Pancreas (tissue), 10 donors: ENCODE data around the gene ASCL3. TPM values are rescaled to one million over a fixed set of nuclear protein-coding genes. Genes with fewer than 3 reads are reported as not detected.
"Not testable (repeated sequence)": the region's sequence is repeated elsewhere in the genome, so short reads cannot be mapped to it uniquely, and the experiment has no call there.

Experiments used
- ATAC-seq, 4 donors: fragments of 200-7000 bp; cut with Tn5 transposase; one replicate each; pipeline versions ENCODE4 v1.8.0 to v1.9.1; 2020; ENCODE audit warnings: mild to moderate bottlenecking in 4 of 4, moderate library complexity in 4 of 4
- DNase-seq, 6 donors: peaks; one replicate each; pipeline ENCODE4 v3.0.0-alpha.2; 2020
- FAIRE-seq: peaks from 2 replicates; lab custom pipeline; 2012; peaks lifted over from hg19 to GRCh38; lab: Jason Lieb, UNC
- H3K27ac ChIP-seq, 4 donors: fragments of 200-600 bp; sonication (generic); 1 replicate in 3 of 4; 2 replicates in 1 of 4; pipeline versions ENCODE4 v1.5.0 to v1.8.0; 2020
- H3K27me3 ChIP-seq, 4 donors: fragments of 200-600 bp; one replicate each; pipeline ENCODE4 v1.8.0; 2021
- H3K36me3 ChIP-seq, 3 donors: fragments of 200-600 bp; sonication (generic) in 1 of 3; one replicate each; pipeline versions ENCODE4 v1.5.0 to v1.8.0; 2020 to 2021
- H3K4me1 ChIP-seq, 3 donors: fragments of 200-600 bp; one replicate each; pipeline ENCODE4 v1.8.0; 2021
- H3K4me3 ChIP-seq, 4 donors: fragments of 200-600 bp; sonication (generic) in 2 of 4; one replicate each; pipeline versions ENCODE4 v1.5.0 to v1.8.0; 2020 to 2021
- H3K9me3 ChIP-seq, 4 donors: fragments of 200-600 bp; one replicate each; pipeline ENCODE4 v1.8.0; 2021
- CTCF ChIP-seq, 4 donors: fragments of 200-600 bp; sonication (generic) in 3 of 4; IDR thresholded peaks; one replicate each; pipeline versions ENCODE4 v1.5.0 to v1.8.0; 2021; ENCODE audit warnings: antibody characterized with exemption in 4 of 4
- WGBS, 2 donors: extraction: QIAGEN DNeasy Blood & Tissue Kit; methylation state at CpG; one replicate each; pipeline ENCODE4 v1.1.7; 2013; 5-methylcytosine and 5-hydroxymethylcytosine counted together
- intact Hi-C, 3 donors: fragments of 100-400 bp; cut with DNase I; formaldehyde crosslinking; loops; one replicate each; pipeline versions ENCODE4 v1.11.1 to v1.14.2; 2022
- polyA plus RNA-seq, 2 donors: library from polyadenylated mRNA; stranded (reverse); fragments of 200-250 nt; gene quantifications; one replicate each; pipeline ENCODE4 v1.2.3, GENCODE V29; 2013
- total RNA-seq, 6 donors: library from RNA; stranded (reverse); fragmentation: NEBNext Ultra II Directional in 4 of 6; extraction: Animal tissue kit (Norgen Biotek cat#: 25700) in 4 of 6; gene quantifications; one replicate each; pipeline versions ENCODE4 v1.2.1 to v1.2.4, GENCODE V29; 2021 to 2023
- donor health status: healthy with polysubstance abuse.
- donor health status: DM: no; HTN: no; CAD: no; lungs with moderate emphysema.
- donor health status: DM: no; HTN: no; CAD: no.
- donor health status: control.
- donor health status: control.
- donor health status: Bipolar disorder and iron deficiency.
- donor health status: DM: yes; HTN: yes; CAD: no.
- donor health status: DM: no; HTN: no; CAD: no.
- donor health status: DM: no; HTN: no; CAD: no.
- donor health status: DM: yes; HTN: yes; CAD: no.

ASCL3 gene
- total and polyA plus RNA-seq, 8 donors = 0.34 TPM; not detected in 7

GRCh38 chr11:8937659-8938058, 5.2 kb downstream of the ASCL3 start:
- Histone ChIP-seq H3K36me3 (no peaks in the 10 kb centered on the region), H3K27me3 (no peaks in the 10 kb centered on the region), H3K4me1 (no peaks in the 10 kb centered on the region), H3K27ac (no peak overlapping the region), H3K4me3 (no peak overlapping the region), H3K9me3 (no peaks in the 10 kb centered on the region)
- DNase-seq (no peak), ATAC-seq (no peak), FAIRE-seq (no peak)
- intact Hi-C loops = no loop called here
- WGBS, 2 donors = 76 to 84% methylated on average over 14 of the region's 14 CpGs
- no peak for TF ChIP-seq CTCF (IDR thresholded peaks at IDR 0.05)

- no peak for FAIRE-seq
- 83 to 86% methylated on average over 10 of the region's 10 CpGs for WGBS, 2 donors
- TF ChIP-seq CTCF (IDR thresholded peaks at IDR 0.05) = no peak
- H3K4me3 ChIP-seq = no peak overlapping the region
- ATAC-seq = no peak
- no peak for DNase-seq
- intact Hi-C loops = no loop called here
- no peaks in the 10 kb centered on the region for H3K36me3 ChIP-seq
- no peak overlapping the region for H3K27ac ChIP-seq
- no peaks in the 10 kb centered on the region for H3K4me1 ChIP-seq
- no peaks in the 10 kb centered on the region for H3K9me3 ChIP-seq
- H3K27me3 ChIP-seq = no peaks in the 10 kb centered on the region
Measured at GRCh38 chr11:8937159-8937558, 5.7 kb downstream of the ASCL3 start.

- H3K4me1 ChIP-seq, DNase-seq, ATAC-seq, H3K27ac ChIP-seq, FAIRE-seq, H3K9me3 ChIP-seq, intact Hi-C loops, H3K36me3 ChIP-seq, H3K4me3 ChIP-seq, H3K27me3 ChIP-seq: not testable (repeated sequence)
- WGBS, 2 donors = 77 to 80% methylated on average over 2 of the region's 2 CpGs
Measured at GRCh38 chr11:8935789-8936188, 7.0 kb downstream of the ASCL3 start.

GRCh38 chr11:8934742-8935488, 7.9 kb downstream of the ASCL3 start:
- Histone ChIP-seq H3K4me3 (no peak overlapping the region), H3K27ac (no peak overlapping the region), H3K4me1 (no peaks in the 10 kb centered on the region), H3K9me3 (no peaks in the 10 kb centered on the region), H3K27me3 (no peaks in the 10 kb centered on the region), H3K36me3 (no peaks in the 10 kb centered on the region)
- FAIRE-seq = no peak
- peak in 1 of 4 donors; percentile 17 for ATAC-seq
- intact Hi-C loops = no loop called here
- no peak for TF ChIP-seq CTCF (IDR thresholded peaks at IDR 0.05)
- DNase-seq = no peak
- 56 to 62% methylated on average over 14 of the region's 14 CpGs for WGBS, 2 donors

GRCh38 chr11:8933931-8934330, 8.9 kb downstream of the ASCL3 start:
- TF ChIP-seq CTCF (IDR thresholded peaks at IDR 0.05) = no peak
- intact Hi-C loops = no loop called here
- no peak overlapping the region for H3K4me3 ChIP-seq
- no peaks in the 10 kb centered on the region for H3K36me3 ChIP-seq
- no peaks in the 10 kb centered on the region for H3K27me3 ChIP-seq
- FAIRE-seq (no peak), DNase-seq (no peak), ATAC-seq (no peak)
- no peaks in the 10 kb centered on the region for H3K9me3 ChIP-seq
- no peak overlapping the region for H3K27ac ChIP-seq
- no peaks in the 10 kb centered on the region for H3K4me1 ChIP-seq
- 83 to 88% methylated on average over 6 of the region's 6 CpGs for WGBS, 2 donors
